GM12891 (cell line): Measurements from ENCODE around the gene CCNA2.

ENCODE experiments used
- DNase-seq: peaks from one replicate; pipeline ENCODE4 v3.0.0; 2011; ENCODE audit warnings: low spot score; ENCODE audit not compliant: insufficient read length
- FAIRE-seq: peaks from 2 replicates; lab custom pipeline; 2011; peaks lifted over from hg19 to GRCh38; lab: Jason Lieb, UNC
- PAX5 ChIP-seq: IDR thresholded peaks from 2 replicates; pipeline ENCODE4 v1.6.1; 2011; ENCODE audit warnings: low read length, moderate library complexity, mild to moderate bottlenecking; ENCODE audit not compliant: insufficient read depth, severe bottlenecking
- POLR2A ChIP-seq: IDR thresholded peaks from 2 replicates; pipeline ENCODE4 v1.6.1; 2011; ENCODE audit warnings: low read depth, low read length, control low read depth
- POLR2AphosphoS5 ChIP-seq: IDR thresholded peaks from 2 replicates; pipeline ENCODE4 v1.6.1; 2011; ENCODE audit warnings: low read depth, low read length, control low read depth
- POU2F2 ChIP-seq: IDR thresholded peaks from 2 replicates; pipeline ENCODE4 v1.6.1; 2011; ENCODE audit warnings: low read depth, mild to moderate bottlenecking, control low read depth, low read length, moderate library complexity
- SPI1 ChIP-seq: IDR thresholded peaks from 2 replicates; pipeline ENCODE4 v1.6.1; 2011; ENCODE audit warnings: low read depth, low read length, control low read depth
- TAF1 ChIP-seq: IDR thresholded peaks from 2 replicates; pipeline ENCODE4 v1.6.1; 2011; ENCODE audit warnings: low read depth, low read length, control low read depth

The CCNA2 gene

DNA sequence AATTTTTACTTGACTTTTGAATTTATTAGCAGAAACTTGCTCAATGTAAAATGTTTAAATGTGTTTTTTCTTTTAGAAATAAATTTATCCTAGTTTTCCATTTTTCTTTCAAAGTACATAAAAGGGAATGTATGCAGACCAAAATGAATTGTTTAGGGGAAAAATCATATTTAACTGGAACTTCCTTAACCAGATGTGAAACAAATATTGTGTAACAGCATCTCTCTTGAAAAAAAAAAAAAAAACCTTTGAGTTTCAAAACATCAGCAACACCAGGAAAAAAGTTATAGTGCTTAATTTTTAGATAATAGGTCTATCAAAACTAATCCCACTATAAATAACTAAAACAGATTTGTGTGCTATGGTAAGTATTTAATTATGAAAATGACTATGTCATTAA, 14.5 kb upstream of the CCNA2 start:
- no peak for FAIRE-seq
- DNase-seq, result no peak
- TF ChIP-seq POU2F2 (no peak), POLR2A (no peak), PAX5 (no peak), SPI1 (no peak), POLR2AphosphoS5 (no peak), TAF1 (no peak)

GRCh38 chr4:121829511-121829910, 5.8 kb upstream of the CCNA2 start:
- FAIRE-seq (no peak), DNase-seq (no peak)
- TF ChIP-seq POLR2AphosphoS5 (no peak), POU2F2 (no peak)

DNA sequence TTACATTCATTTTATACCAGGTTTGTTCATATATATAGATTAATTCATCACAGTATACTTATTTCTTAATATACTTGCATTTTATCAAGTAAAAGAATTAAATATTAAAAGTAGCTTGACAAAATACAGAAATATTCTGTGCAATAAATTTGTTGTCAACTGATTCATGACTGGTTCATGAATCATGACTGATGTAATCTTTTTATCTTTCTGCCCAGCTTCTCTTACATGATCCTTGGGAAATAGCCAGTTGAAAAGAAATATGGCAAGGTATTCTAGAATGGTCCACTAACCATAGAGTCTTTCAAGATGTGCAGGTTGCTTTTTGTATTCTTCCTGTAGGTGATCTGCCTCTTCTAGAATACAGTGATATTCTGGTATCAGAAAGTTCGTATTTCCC, 4.2 kb upstream of the CCNA2 start:
- FAIRE-seq (no peak), DNase-seq (no peak)
- no peak for TF ChIP-seq POLR2AphosphoS5
- TF ChIP-seq TAF1, result no peak
- TF ChIP-seq POLR2A, result no peak
- TF ChIP-seq POU2F2, result no peak
- no peak for TF ChIP-seq SPI1
- no peak for TF ChIP-seq PAX5

- FAIRE-seq (no peak), DNase-seq (no peak)
- TF ChIP-seq POLR2AphosphoS5 (no peak), SPI1 (no peak), TAF1 (no peak), POLR2A (no peak)
Observed at GRCh38 chr4:121824950-121825349, 1.3 kb upstream of the CCNA2 start.

- no peak for TF ChIP-seq POU2F2
- no peak for TF ChIP-seq SPI1
- no peak for TF ChIP-seq POLR2A
- no peak for TF ChIP-seq TAF1
- TF ChIP-seq PAX5, result no peak
- TF ChIP-seq POLR2AphosphoS5, result no peak
- DNase-seq (no peak), FAIRE-seq (no peak)
Observed at GRCh38 chr4:121824171-121824527, 466 bp upstream of the CCNA2 start.

- DNase-seq, result peak; percentile 27
- TF ChIP-seq POU2F2 (no peak), TAF1 (no peak; the same call in 1 of the 2 replicates), PAX5 (no peak), POLR2AphosphoS5 (no peak), SPI1 (no peak), POLR2A (no peak)
- peak; percentile 93 for FAIRE-seq
Observed at GRCh38 chr4:121822796-121823504, 733 bp downstream of the CCNA2 start.

DNA sequence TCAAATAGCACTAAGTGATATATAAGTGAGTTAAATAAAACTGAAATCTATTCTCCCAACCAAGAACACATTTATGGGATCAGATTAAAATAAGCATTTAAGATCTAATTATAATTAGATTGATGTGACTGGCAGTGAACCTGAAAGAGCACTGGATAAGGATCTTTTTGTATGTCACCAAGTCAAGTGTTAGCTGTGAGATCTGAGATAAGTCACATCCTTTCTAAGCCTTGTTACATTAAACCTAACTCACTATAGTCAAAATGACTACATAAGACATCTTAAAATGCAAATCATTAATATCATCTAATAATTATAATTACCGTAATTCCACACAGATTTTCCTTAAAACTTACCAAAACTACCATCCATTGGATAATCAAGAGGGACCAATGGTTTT, 1.6 kb downstream of the CCNA2 start:
- TF ChIP-seq POLR2A (no peak), PAX5 (no peak), TAF1 (no peak), POU2F2 (no peak), SPI1 (no peak), POLR2AphosphoS5 (no peak)
- FAIRE-seq (no peak), DNase-seq (no peak)

GRCh38 chr4:121819216-121819965, 4.3 kb downstream of the CCNA2 start:
- FAIRE-seq (no peak), DNase-seq (no peak)
- TF ChIP-seq TAF1, result no peak
- no peak for TF ChIP-seq PAX5
- TF ChIP-seq POLR2A, result no peak
- no peak for TF ChIP-seq SPI1
- no peak for TF ChIP-seq POLR2AphosphoS5
- TF ChIP-seq POU2F2, result no peak

DNA sequence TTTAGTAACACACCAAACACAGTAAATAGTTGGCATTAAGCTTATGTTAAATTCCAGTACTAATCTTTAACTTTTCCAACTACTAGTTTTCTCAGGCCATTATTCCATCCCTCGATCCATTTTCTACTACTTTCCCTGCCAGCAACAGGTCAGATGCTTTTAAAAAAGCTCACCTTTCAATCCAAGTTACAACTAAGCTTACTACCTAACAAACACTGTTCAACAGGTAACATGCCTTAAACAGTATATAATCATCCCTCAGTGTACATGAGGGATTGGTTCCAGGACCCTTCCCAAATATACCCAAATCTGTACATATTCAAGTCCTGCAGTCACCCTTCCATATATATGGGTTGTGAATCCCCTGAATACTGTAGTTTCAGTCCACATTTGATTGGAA, 5.5 kb downstream of the CCNA2 start:
- no peak for FAIRE-seq
- no peak for TF ChIP-seq POU2F2
- TF ChIP-seq PAX5, result no peak
- no peak; the same call in 1 of the 2 replicates for TF ChIP-seq POLR2AphosphoS5
- no peak for TF ChIP-seq POLR2A
- TF ChIP-seq TAF1, result no peak
- no peak for TF ChIP-seq SPI1

DNA sequence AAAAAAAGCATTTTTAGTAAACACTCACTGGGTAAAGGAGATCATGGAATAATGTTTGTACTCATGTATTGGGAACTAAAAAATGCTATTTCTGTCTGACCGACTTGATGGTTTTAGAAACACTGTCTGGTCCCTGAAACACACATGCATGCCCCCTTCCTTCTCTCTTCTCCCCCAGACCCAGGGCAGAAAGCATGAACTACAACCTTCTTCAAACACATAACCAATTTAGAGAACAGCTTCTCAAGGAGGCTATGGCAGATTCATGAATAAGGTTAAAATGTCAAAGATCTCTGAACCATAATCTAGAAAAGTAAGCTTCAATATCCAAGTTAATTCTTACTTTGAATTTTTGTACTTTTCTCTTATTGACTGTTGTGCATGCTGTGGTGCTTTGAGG, 6.0 kb downstream of the CCNA2 start:
- FAIRE-seq (no peak), DNase-seq (no peak)
- TF ChIP-seq POLR2A (no peak), TAF1 (no peak), SPI1 (no peak), PAX5 (no peak), POLR2AphosphoS5 (no peak; the same call in 1 of the 2 replicates), POU2F2 (no peak)

More for the DNA sequence above, 5.5 kb downstream of the CCNA2 start:
- DNase-seq, result no peak
